GM12892 (cell line): Measurements from ENCODE around the gene ZNF691.

Experiments used
- POLR2A ChIP-seq: IDR thresholded peaks from 2 replicates; pipeline ENCODE4 v1.6.1; 2011; ENCODE audit warnings: low read depth, low read length, control low read depth
- POLR2AphosphoS5 ChIP-seq: IDR thresholded peaks from 2 replicates; pipeline ENCODE4 v1.6.1; 2011; ENCODE audit warnings: low read depth, low read length, control low read depth
- TAF1 ChIP-seq: IDR thresholded peaks from 2 replicates; pipeline ENCODE4 v1.6.1; 2011; ENCODE audit warnings: low read depth, mild to moderate bottlenecking, control low read depth, low read length, borderline replicate concordance

GRCh38 chr1:42877380-42877779 lies 31.0 kb downstream of the ZNF691 start:
- TF ChIP-seq POLR2A (no peak), POLR2AphosphoS5 (no peak), TAF1 (no peak)
